PC-3 (cell line): ENCODE data around the gene WNK4. TPM values are rescaled to one million over a fixed set of nuclear protein-coding genes. Genes with fewer than 3 reads are reported as not detected.

Experiments used
- ATAC-seq: fragments of 200-7000 bp; cut with Tn5 transposase; 2 replicates; pipeline ENCODE4 v1.9.1; 2020; ENCODE audit warnings: mild to moderate bottlenecking, moderate library complexity
- BruUV-seq: library from RNA; stranded (reverse); fragments of 400-500 nt; replicated peaks from 2 replicates; lab custom pipeline; 2021; lab: Mats Ljungman, UMichigan
- CTCF ChIA-PET: fragments of 300-600 bp; sonication (Branson Sonifier 250); formaldehyde crosslinking; loops from one replicate; lab custom pipeline; 2022; ENCODE audit warnings: antibody characterized with exemption; lab: Charles Lee
- POLR2A ChIA-PET: fragments of 300-600 bp; sonication (Branson Sonifier 250); formaldehyde crosslinking; loops from one replicate; lab custom pipeline; 2022; ENCODE audit warnings: antibody characterized with exemption; ENCODE audit not compliant: unreplicated experiment; lab: Charles Lee
- DNase-seq: peaks from one replicate; pipeline ENCODE4 v3.0.0-alpha.2; 2015
- H2AFZ ChIP-seq: fragments of 300-600 bp; sonication (generic); 2 replicates; pipeline ENCODE4 v1.6.0; 2016; ENCODE audit warnings: antibody characterized with exemption, low read length
- H3F3A ChIP-seq: fragments of 300-600 bp; sonication (generic); one replicate; pipeline ENCODE4 v1.6.0; 2017; ENCODE audit warnings: antibody characterized with exemption, low read length, control low read depth, mild to moderate bottlenecking; ENCODE audit not compliant: unreplicated experiment
- H3K27ac ChIP-seq: fragments of 300-600 bp; sonication (generic); 2 replicates; pipeline ENCODE4 v1.5.1; 2016; ENCODE audit warnings: mild to moderate bottlenecking, low read length
- H3K27me3 ChIP-seq: fragments of 300-600 bp; sonication (generic); 2 replicates; pipeline ENCODE4 v1.6.1; 2016; ENCODE audit warnings: low read length, mixed read lengths
- H3K36me3 ChIP-seq: fragments of 300-600 bp; sonication (generic); 2 replicates; pipeline ENCODE4 v1.6.1; 2016; ENCODE audit warnings: low read depth, mixed run types, low read length, mixed read lengths
- H3K4me1 ChIP-seq: fragments of 300-600 bp; sonication (generic); 2 replicates; pipeline ENCODE4 v1.5.1; 2016; ENCODE audit warnings: low read length; ENCODE audit not compliant: insufficient read depth
- H3K4me2 ChIP-seq: fragments of 300-600 bp; sonication (generic); 2 replicates; pipeline ENCODE4 v1.6.0; 2016; ENCODE audit warnings: low read length
- H3K4me3 ChIP-seq: fragments of 300-600 bp; sonication (generic); 2 replicates; pipeline ENCODE4 v1.5.1; 2016; ENCODE audit warnings: mild to moderate bottlenecking, low read length, mixed read lengths
- H3K79me2 ChIP-seq: fragments of 300-600 bp; sonication (generic); 2 replicates; pipeline ENCODE4 v1.6.1; 2017; ENCODE audit warnings: low read length, mixed read lengths
- H3K9ac ChIP-seq: fragments of 300-600 bp; sonication (generic); 2 replicates; pipeline ENCODE4 v1.6.0; 2016; ENCODE audit warnings: mild to moderate bottlenecking, low read length
- H3K9me2 ChIP-seq: fragments of 300-600 bp; sonication (generic); replicated peaks from 2 replicates; pipeline ENCODE4 v1.6.1; 2016; ENCODE audit warnings: mixed run types, low read length, mixed read lengths
- H3K9me3 ChIP-seq: fragments of 300-600 bp; sonication (generic); 2 replicates; pipeline ENCODE4 v1.6.1; 2016; ENCODE audit warnings: low read length, mixed read lengths
- H4K20me1 ChIP-seq: fragments of 300-600 bp; sonication (generic); 2 replicates; pipeline ENCODE4 v1.6.1; 2016; ENCODE audit warnings: low read length, mixed read lengths
- EZH2 ChIP-seq: fragments of 300-600 bp; sonication (generic); IDR thresholded peaks from one replicate; pipeline ENCODE4 v1.6.1; 2017; ENCODE audit warnings: antibody characterized with exemption, mild to moderate bottlenecking, low read length; ENCODE audit not compliant: unreplicated experiment
- EZH2phosphoT487 ChIP-seq: fragments of 300-600 bp; sonication (generic); IDR thresholded peaks from 2 replicates; pipeline ENCODE4 v1.6.1; 2018; ENCODE audit warnings: mild to moderate bottlenecking, antibody characterized with exemption, low read length, borderline replicate concordance
- intact Hi-C: fragments of 100-400 bp; cut with micrococcal nuclease; formaldehyde crosslinking; loops from 2 replicates; pipeline ENCODE4 v1.9.0; 2023
- total RNA-seq: library from RNA; depleted of rRNA; stranded (reverse); fragments of >200 nt; gene quantifications from 2 replicates; pipeline ENCODE4 v1.2.3, GENCODE V29; 2014
- TF ChIP-seq, protein P1 (sequence below): fragments of 300-600 bp; sonication (generic); conservative IDR thresholded peaks from 2 replicates; pipeline ENCODE4 v1.5.1; 2017; ENCODE audit warnings: antibody characterized with exemption, low read depth, mild to moderate bottlenecking, low read length

The WNK4 gene
- total RNA-seq, 1 experiment from 2014 or later = 13.0 TPM

DNA sequence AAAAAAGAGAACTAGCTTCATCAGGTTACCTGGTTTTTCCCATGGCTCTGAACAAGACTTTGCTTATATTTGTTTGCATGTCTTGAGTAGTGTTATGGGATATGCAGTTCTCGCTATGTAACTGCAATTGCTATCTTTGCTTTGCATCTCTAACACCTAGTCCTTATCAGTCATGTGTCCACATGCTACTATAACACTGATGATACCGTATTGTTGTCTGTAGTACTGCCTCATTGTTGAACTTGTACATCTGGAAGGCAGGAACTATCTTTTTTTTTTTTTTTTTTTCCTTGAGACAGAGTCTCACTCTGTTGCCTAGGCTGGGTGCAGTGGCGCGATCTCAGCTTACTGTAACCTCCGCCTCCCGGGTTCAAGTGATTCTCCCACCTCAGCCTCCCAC, 55.3 kb downstream of the WNK4 start:
- no TSS peak for BruUV-seq
- no peaks in the 10 kb centered on the region for H3K9me2 ChIP-seq
- POLR2A ChIA-PET = no interaction called here
- no peak overlapping the region for H3K27ac ChIP-seq
- peaks cover 19% of the 10 kb centered on the region for H3K36me3 ChIP-seq
- no peaks in the 10 kb centered on the region for H3F3A ChIP-seq
- peaks cover 45% of the 10 kb centered on the region for H3K79me2 ChIP-seq
- CTCF ChIA-PET = no interaction called here
- TF ChIP-seq, protein P1, sequence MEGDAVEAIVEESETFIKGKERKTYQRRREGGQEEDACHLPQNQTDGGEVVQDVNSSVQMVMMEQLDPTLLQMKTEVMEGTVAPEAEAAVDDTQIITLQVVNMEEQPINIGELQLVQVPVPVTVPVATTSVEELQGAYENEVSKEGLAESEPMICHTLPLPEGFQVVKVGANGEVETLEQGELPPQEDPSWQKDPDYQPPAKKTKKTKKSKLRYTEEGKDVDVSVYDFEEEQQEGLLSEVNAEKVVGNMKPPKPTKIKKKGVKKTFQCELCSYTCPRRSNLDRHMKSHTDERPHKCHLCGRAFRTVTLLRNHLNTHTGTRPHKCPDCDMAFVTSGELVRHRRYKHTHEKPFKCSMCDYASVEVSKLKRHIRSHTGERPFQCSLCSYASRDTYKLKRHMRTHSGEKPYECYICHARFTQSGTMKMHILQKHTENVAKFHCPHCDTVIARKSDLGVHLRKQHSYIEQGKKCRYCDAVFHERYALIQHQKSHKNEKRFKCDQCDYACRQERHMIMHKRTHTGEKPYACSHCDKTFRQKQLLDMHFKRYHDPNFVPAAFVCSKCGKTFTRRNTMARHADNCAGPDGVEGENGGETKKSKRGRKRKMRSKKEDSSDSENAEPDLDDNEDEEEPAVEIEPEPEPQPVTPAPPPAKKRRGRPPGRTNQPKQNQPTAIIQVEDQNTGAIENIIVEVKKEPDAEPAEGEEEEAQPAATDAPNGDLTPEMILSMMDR = no peak
- TF ChIP-seq EZH2 = no peak
- no peak for TF ChIP-seq EZH2phosphoT487
- no peak overlapping the region for H3K9ac ChIP-seq
- H2AFZ ChIP-seq = no peak overlapping the region
- peaks cover 12% of the 10 kb centered on the region for H3K4me1 ChIP-seq
- H3K9me3 ChIP-seq = no peaks in the 10 kb centered on the region
- no peaks in the 10 kb centered on the region for H4K20me1 ChIP-seq
- DNase-seq (no peak), ATAC-seq (no peak)
- no peaks in the 10 kb centered on the region for H3K27me3 ChIP-seq
- intact Hi-C loops = no loop called here
- no peak overlapping the region for H3K4me2 ChIP-seq
- no peak overlapping the region for H3K4me3 ChIP-seq

DNA sequence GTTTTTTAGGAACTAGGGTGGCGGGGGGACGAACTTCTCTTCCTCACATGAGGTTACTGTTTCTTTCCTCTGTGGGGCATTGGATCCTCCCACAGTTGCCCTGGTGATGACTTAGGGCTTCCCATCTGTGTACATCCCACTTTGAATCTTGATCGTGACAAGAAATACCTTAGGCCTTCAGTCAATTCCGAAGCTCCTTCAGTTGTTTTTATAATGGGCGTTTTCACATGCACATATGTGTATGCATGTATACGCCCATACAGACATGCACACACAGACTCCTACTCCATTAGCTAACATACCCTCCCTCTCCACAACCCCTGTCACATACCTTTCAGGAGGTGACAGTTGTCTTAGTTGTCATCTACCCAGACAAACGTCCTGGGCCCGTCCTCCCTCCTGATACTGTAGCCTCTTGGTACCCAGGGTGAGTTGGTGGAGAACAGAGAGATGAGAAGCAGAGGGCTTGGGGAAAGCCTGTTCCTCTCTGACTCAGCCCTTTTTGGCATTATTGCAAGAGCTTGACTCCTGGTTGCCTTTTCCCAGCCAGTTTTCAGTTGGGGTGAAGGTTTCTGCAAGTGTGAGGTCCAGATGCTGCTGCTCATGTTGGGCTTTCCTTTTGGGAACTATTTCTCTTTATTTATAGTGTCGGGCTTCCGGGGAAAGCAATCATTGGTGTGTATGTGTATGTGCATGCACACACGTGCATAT, 61.7 kb downstream of the WNK4 start:
- no peaks in the 10 kb centered on the region for H3K9me2 ChIP-seq
- peaks cover 8% of the 10 kb centered on the region for H3K4me1 ChIP-seq
- DNase-seq (no peak), ATAC-seq (0 out of 2 replicates have a peak, but pooled peaks have one; percentile 18)
- no peak overlapping the region for H3K4me2 ChIP-seq
- H3K27ac ChIP-seq = no peak overlapping the region
- H3K9me3 ChIP-seq = no peaks in the 10 kb centered on the region
- H3F3A ChIP-seq = no peaks in the 10 kb centered on the region
- H4K20me1 ChIP-seq = no peaks in the 10 kb centered on the region
- intact Hi-C loops = no loop called here
- no peak overlapping the region for H2AFZ ChIP-seq
- no peaks in the 10 kb centered on the region for H3K27me3 ChIP-seq
- H3K9ac ChIP-seq = no peak overlapping the region
- H3K79me2 ChIP-seq = no peaks in the 10 kb centered on the region
- TF ChIP-seq EZH2phosphoT487 (no peak), EZH2 (no peak)
- TF ChIP-seq, protein P1 = no peak
- H3K4me3 ChIP-seq = no peak overlapping the region
- POLR2A ChIA-PET = no interaction called here
- TSS peak; percentile 16 for BruUV-seq
- peaks cover 53% of the 10 kb centered on the region for H3K36me3 ChIP-seq
- CTCF ChIA-PET = interaction anchor here (1.4 kb wide), 1 partner anchor 87 kb away, joined by 7 read pairs; no protein-coding TSS in a partner anchor

DNA sequence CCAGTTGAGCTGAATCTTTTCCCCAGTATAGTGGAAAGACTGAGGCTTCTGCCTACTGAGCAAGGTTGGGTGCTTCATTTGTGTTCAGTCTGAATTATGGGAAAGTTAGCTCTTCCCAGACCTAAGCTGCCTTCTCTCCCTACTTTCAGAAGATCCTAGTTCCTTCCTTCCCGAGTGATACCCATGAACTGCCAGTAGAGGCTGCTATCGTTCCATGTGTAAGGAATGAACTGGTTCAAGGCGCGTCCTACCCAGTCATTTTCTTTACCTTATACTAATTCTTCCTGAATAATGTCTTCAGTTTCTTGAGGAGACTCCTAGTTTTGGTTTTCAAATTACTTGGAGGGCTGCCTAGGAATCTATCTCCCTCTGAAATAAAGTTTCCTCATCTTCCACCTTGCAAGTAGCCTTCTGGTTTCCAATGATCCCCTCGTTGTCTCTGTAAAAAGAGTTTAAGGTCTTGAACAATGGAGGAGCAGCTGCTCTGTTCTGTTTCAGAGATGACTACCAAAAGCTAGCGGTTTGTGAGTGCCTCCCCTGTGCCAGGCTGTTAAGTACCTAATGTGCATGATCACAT, 63.0 kb downstream of the WNK4 start:
- no peak overlapping the region for H3K4me2 ChIP-seq
- no peak overlapping the region for H3K9ac ChIP-seq
- no peaks in the 10 kb centered on the region for H3K9me2 ChIP-seq
- no peaks in the 10 kb centered on the region for H4K20me1 ChIP-seq
- ChIA-PET POLR2A (no interaction called here), CTCF (interaction anchor here (0.7 to 1.4 kb wide), 2 partner anchors 86 to 154 kb away, joined by 4 to 7 read pairs; no protein-coding TSS in a partner anchor)
- peaks cover 8% of the 10 kb centered on the region for H3K4me1 ChIP-seq
- no peaks in the 10 kb centered on the region for H3K79me2 ChIP-seq
- H3K4me3 ChIP-seq = no peak overlapping the region
- H3K9me3 ChIP-seq = no peaks in the 10 kb centered on the region
- no TSS peak for BruUV-seq
- TF ChIP-seq, protein P1 = peak; percentile 81
- TF ChIP-seq EZH2 = no peak
- intact Hi-C loops = loop anchor here (1.0 kb wide), 1 partner anchor 86 kb away; no protein-coding TSS in a partner anchor
- H2AFZ ChIP-seq = no peak overlapping the region
- no peaks in the 10 kb centered on the region for H3K27me3 ChIP-seq
- no peak overlapping the region for H3K27ac ChIP-seq
- DNase-seq (peak; percentile 63), ATAC-seq (peak; percentile 72)
- H3F3A ChIP-seq = no peaks in the 10 kb centered on the region
- peaks cover 43% of the 10 kb centered on the region for H3K36me3 ChIP-seq
